ENCODE results near the gene KLHL29. TPM values are rescaled to one million over a fixed set of nuclear protein-coding genes. Genes with fewer than 3 reads are reported as not detected.

Gene KLHL29
- total and polyA plus RNA-seq, 2 experiments from 2014 or later: 1.5 to 6.5 TPM

- no peak for TF ChIP-seq STAT1 (IDR thresholded peaks at IDR 0.05; ENCODE audit: unreplicated experiment)
- TF ChIP-seq CTCF (conservative IDR thresholded peaks at IDR 0.05; ENCODE audit: low read depth in 2 of 2): no peak
- no peak for TF ChIP-seq EZH2 (IDR thresholded peaks at IDR 0.05; ENCODE audit: low read depth, unreplicated experiment)
- no peak for TF ChIP-seq NANOG (IDR thresholded peaks at IDR 0.05; ENCODE audit: borderline replicate concordance)
- no peak for TF ChIP-seq JUNB (IDR thresholded peaks at IDR 0.05; ENCODE audit: unreplicated experiment)
- no peak for TF ChIP-seq ZNF114 (CRISPR knock-in tag; IDR thresholded peaks at IDR 0.05)
- no peak for TF ChIP-seq ZNF462 (CRISPR knock-in tag; IDR thresholded peaks at IDR 0.05)
- TF ChIP-seq POLR2AphosphoS5 (IDR thresholded peaks at IDR 0.05; ENCODE audit: low read depth): no peak
- TF ChIP-seq ETS1 (IDR thresholded peaks at IDR 0.05): no peak
- TF ChIP-seq CREB1 (CRISPR knock-in tag; IDR thresholded peaks at IDR 0.05; ENCODE audit: low read depth): no peak
- peaks cover 10% of the 10 kb centered on the region; the same call in 1 of the 2 replicates for H3K9me2 ChIP-seq (ENCODE audit: insufficient read depth)
These were observed 124.8 kb downstream of the KLHL29 start for GRCh38 chr2:23509596-23510292.

More at GRCh38 chr2:23509596-23510292, 124.8 kb downstream of the KLHL29 start:
- H3K27me3 ChIP-seq (ENCODE audit: insufficient read depth): no peaks in the 10 kb centered on the region
- Mint-ChIP-seq H3K4me1 (no peaks in the 10 kb centered on the region), H3K4me3 (no peak overlapping the region), H3K27ac (no peak overlapping the region), H3K9me3 (no peaks in the 10 kb centered on the region), H3K36me3 (ENCODE audit: low read depth) (no peaks in the 10 kb centered on the region), H3K27me3 (ENCODE audit: insufficient read depth, low read depth, poor library complexity) (peaks cover 3% of the 10 kb centered on the region)
- no peaks in the 10 kb centered on the region for H3F3A ChIP-seq (replicated peaks; ENCODE audit: low read depth)
- no peaks in the 10 kb centered on the region for H4K20me1 ChIP-seq (replicated peaks; ENCODE audit: insufficient read depth)
- no peaks in the 10 kb centered on the region for H3K79me2 ChIP-seq (replicated peaks; ENCODE audit: insufficient read depth)
- no peak overlapping the region for H3K27ac ChIP-seq (ENCODE audit: low read depth)
- H3K4me3 ChIP-seq: no peak overlapping the region
- H2AFZ ChIP-seq: no peak overlapping the region
- DNase-seq (ENCODE audit: low spot score) (no peak), ATAC-seq (no peak)
- no peak overlapping the region for H3K4me2 ChIP-seq
- H3K36me3 ChIP-seq (ENCODE audit: insufficient read depth): no peaks in the 10 kb centered on the region
- no peaks in the 10 kb centered on the region for H3K4me1 ChIP-seq (ENCODE audit: insufficient read depth)
